Measurements from ENCODE around the gene LPCAT1.
"Not testable (repeated sequence)": the region's sequence is repeated elsewhere in the genome, so short reads cannot be mapped to it uniquely, and the experiment has no call there.

LPCAT1 gene

DNA sequence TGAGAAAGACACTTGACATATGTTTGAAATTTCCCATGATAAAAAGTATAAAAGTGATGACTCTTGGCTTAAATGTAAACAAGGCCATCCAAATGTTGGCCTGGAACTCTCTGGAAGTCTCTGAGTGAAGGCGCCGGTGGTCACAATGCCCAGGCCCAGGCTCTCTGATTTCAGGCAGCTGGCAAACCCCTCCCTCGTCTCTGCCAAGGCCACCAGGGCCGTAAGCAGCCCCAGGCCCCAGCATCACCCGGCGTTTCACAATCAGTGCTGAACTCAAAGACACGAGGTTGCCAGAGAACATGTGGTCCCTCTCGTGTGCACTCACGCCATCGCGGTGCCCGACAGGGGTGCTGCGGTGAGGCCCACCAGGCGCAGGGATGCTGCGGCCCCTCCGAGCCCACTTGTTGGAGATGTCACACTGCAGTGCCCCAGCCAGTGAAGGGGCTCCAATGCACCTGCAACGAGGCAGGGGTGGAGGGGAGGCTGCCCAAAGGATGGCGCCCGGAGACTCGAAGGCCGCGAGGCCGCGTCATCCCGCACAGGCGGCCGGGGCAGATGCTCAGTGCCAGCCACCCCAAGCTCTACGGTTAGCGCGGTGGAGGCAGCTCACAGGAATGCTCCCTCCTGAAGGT, 15.0 kb downstream of the LPCAT1 start:
- no peak for DNase-seq (ENCODE audit: low read depth)

DNA sequence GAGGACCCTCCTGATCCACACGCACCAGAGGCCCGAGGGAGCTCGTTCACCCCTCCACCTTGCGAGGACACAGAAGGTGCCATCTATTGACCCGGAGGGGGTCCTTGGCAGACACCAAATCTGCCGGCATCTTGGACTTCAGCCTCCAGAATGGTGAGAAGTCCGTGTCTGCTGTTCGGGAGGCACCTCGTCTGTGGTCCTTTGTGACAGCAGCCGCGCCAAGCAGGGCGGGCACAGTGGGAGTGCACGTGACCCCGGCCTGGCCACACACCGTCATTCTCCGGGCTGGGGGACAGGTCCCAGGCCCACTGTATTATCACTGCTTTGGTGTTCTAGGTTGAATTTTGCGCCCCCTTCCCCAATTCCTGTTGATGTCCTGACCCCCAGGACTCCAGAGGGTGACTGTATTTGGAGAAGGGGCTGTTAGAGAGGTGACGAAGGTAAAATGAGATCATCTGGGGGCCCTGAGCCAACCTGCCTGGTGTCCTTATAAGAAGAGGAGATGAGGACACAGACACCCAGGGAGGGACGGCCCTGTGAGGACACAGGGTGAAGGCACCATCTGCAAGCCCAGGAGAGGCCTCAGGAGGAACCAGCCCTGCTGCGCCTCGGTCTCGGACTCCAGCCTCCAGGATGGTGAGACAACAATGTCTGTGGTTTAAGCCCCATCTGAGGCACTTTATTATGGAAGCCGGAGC, 15.7 kb downstream of the LPCAT1 start:
- no peak for DNase-seq (ENCODE audit: low read depth)

DNA sequence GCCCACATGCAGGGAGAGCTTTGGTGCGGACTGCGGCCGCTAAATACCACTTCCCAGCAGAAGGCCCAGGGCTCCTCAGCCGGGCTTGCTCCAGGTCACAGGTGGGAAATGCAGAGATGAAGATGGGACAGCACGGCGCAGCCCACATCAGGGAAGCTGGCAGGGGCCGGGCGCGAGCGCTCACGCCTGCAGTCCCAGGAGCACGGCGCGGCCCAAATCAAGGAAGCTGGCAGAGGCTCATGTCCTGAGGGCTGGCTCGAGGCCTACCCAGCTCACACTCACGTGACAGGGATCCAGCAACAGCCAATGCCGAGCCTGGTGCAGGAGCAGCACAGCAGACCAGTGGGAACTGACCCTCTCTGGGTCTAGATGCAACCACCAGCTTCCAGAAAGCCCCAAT, 16.3 kb downstream of the LPCAT1 start:
- DNase-seq (ENCODE audit: low read depth), result no peak

DNA sequence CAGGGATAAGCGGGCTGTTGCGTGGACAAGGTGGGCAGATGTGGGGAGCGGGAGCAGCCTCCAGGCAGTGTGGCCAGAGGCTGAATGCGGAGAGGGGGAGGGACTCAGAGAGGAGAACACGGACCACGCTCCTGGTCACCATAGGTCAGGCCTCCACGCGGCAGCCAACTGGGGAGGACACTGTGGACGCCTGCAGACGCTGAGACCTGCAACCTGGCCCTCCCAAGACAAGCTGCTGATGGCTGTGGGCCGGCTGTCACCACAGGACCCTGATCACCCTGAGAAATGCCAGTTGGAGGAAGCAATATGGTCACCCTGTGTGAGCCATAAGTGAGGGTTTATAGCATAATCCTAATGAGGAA, 16.8 kb downstream of the LPCAT1 start:
- no peak for DNase-seq (ENCODE audit: low read depth)

DNA sequence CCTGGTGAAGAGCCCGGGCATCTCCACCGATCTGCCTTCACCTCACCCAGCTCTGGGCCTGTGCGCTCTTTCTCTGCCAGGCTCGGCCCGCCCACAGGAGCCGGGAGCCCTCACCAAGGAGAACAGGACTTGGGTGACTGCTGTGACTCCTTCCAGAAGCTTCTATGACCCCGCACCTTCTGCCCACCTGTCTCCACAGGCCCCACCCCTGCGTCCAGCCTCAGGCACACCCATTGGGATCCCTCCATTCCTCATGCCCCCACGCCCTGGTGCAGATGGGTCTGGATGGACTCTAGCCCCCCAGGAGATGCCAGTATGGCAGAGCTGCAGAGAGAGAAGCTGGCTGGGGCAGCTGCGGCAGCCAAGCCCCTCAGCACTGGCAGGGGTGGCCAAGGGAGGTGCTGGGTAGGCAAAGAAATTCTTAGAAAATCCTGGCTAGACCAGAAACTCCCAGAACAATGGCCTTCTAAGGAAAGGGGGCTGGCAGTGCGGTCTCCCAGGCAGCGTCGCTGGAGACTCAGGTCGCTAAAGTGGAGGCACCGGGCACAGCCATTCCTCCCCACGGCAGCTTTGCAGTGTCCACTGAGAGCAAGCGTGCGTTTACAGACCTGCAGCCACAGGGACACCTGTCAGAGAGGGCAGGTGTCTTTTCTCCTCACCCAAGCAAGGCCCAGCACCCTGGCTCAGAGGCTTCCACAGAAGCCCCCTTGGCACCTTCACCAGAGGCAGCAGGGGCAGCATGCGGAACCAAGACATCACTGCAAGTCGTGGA, 17.3 kb downstream of the LPCAT1 start:
- DNase-seq (ENCODE audit: low read depth), result no peak

DNA sequence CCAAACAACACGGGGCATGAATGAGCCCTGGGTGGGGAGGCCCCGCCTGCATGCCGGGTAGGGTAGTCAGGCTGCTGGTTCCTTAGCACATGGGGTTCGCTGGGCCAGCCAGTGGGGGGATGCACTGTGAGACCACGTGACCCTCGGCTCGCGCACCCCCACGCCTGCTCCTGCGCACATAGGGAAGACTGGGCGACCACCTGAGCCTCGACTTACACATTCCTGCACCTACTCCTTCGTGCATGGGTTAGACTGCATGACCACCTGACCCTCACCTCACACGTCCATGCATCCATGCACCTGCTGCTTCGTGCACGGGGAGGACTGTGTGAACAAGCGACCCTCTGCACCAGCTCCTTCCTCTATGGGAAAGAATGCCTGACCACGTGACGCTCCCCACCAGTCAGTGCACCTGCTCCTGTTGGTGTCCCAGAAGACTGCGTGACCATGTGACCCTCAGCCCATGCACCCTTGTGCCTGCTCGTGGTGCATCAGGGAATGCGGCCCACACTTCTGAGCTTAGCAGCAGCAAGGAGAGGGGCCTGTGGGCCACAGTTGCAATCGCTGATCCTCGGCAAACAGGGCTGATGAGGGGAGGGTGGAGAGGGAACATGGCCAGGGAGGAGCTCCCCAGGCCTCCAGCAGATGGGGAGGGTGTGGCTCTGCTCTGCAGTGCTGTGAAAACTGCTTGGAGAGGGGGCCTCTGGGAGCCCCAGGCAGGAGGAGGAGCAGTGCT, 18.1 kb downstream of the LPCAT1 start:
- no peak for DNase-seq (ENCODE audit: low read depth)

DNA sequence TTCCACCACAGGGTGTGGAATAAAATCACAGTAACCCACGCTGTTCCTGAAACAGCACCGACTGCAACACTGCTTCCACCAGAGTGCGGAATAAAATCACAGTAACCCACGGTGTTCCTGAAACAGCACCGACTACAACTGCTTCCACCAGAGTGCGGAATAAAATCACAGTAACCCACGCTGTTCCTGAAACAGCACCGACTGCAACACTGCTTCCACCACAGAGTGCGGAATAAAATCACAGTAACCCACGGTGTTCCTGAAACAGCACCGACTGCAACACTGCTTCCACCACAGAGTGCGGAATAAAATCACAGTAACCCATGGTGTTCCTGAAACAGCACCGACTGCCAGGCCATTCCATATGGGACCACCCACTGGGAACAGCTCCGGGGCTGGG, 18.7 kb downstream of the LPCAT1 start:
- not testable (repeated sequence) for DNase-seq (ENCODE audit: low read depth)

DNA sequence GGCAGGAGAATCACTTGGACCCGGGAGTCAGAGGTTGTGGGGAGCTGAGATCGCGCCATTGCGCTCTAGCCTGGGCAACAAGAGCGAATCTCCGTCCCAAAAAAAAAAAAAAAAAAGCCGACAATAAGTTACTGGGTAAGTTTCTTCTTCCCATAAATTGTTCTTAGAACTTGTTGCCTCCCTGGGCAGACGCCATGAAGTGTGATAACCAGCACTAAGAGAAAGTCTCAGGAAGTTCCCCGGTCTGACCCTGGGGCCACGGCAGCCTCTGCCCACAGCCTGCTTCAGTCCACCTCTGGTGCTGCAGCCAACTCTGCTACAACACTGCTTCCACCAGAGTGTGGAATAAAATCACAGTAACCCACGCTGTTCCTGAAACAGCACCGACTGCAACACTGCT, 19.1 kb downstream of the LPCAT1 start:
- no peak for DNase-seq (ENCODE audit: low read depth)

DNA sequence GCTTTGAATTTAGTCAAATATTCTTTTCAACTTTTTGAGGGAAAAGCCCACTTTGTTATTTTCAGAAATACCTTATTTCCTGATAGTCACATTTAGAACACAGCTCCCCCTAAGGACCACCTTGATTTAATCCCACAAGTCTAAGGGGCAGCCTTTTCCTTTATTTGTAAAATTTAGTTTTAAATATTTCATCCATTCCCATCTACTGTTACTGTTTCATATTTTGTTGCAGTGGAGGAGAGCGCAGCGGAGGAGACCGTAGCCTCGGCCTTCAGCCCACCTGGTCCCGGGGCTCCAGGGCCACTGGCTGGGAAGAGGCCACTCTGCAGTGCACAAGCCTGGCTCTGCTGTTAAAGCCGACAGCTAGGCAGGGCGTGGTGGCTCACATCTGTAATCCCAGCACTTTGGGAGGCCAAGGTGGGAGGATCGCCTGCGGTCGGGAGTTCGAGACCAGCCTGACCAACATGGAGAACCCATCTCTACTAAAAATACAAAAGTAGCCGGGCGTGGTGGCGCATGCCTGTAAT, 19.6 kb downstream of the LPCAT1 start:
- DNase-seq (ENCODE audit: low read depth), result no peak

DNA sequence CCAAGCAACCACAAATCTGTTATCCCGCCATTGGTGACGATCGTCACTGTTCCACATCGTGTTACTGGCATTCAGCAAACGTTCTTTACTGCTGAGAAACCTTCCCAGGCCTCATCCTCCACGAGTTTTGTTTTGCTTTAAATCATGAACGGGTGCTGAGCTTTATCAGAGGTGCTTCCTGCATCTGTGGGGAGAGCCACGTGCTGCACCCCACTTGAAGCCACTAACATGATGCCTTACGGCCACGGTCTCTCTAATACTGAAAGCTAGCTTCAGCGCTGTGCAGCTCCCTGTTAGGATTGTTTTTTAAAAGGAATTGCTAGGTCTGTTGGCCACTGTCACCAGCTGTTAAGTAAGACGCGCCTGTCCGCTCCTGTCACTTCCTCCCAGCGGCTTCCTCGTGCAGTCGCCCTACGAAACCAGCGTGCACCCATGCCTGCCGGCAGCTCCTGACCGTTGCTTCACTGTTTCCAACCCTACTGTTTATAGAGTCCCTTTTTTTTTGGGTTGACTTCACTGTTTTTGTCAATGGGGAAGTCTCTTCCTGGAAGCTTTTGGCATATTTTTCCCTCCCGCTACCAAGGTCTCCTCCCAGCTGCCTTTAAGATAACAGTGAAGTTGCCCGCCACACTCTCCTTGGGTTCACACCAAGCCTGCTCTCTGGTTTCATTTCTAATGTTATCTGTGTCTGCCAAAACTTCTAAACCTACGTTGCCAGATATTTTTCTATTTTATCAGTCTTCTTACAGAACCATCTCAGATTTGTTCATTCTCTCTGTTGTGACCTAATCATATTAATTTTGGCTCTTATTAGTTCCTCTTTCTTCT, 20.3 kb downstream of the LPCAT1 start:
- no peak for DNase-seq (ENCODE audit: low read depth)

DNA sequence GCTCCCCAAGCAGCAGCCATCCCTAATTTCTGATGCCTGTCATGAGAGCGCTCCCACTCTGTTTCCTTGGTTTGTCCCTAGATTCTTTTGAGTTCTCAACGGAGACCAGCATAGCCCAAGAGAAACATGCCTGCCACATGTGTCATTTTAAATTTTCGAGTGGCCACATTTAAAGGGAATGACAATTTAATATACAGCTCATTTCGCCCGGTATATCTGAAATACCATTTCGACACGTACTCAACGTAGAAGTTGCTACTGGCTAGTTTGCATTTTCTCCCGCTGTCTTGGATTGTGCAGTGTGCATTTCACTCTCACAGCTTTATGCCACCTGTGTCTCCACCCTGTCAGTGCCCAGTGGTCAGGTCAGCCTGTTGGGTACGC, 21.0 kb downstream of the LPCAT1 start:
- DNase-seq (ENCODE audit: low read depth), result no peak

DNA sequence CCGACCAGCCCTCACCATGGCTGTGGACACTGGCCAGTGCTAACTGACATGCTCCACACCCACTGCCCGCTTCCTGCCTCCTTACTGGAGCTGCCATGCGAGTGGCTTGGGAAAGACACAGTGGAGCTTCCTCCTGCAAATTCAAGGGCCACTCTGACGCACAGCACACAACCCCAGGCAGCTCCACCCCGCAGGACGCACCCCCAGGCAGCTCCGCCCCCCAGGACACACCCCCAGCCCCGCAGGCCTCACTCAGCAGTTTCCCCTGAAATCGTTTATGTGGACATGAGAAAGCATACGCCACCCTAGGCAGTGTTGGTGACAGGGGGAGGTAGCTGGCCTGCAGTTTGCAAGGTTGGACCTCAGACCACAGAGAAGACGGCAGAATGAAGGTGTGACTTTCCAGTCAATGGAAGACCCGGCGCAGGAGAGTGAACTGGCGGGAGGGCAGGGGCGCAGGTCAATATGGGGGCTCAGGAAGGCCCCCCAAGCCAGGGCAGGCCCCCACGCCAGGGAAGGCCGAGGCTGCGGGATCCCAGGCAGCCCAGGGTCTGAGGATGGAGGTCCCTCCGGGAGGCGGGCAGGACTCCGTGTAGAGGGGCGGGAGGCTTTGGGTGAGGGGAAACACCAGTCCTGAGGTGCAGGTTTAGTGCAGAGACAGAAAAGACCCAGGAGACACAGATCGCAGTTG, 21.6 kb downstream of the LPCAT1 start:
- no peak for DNase-seq (ENCODE audit: low read depth)

DNA sequence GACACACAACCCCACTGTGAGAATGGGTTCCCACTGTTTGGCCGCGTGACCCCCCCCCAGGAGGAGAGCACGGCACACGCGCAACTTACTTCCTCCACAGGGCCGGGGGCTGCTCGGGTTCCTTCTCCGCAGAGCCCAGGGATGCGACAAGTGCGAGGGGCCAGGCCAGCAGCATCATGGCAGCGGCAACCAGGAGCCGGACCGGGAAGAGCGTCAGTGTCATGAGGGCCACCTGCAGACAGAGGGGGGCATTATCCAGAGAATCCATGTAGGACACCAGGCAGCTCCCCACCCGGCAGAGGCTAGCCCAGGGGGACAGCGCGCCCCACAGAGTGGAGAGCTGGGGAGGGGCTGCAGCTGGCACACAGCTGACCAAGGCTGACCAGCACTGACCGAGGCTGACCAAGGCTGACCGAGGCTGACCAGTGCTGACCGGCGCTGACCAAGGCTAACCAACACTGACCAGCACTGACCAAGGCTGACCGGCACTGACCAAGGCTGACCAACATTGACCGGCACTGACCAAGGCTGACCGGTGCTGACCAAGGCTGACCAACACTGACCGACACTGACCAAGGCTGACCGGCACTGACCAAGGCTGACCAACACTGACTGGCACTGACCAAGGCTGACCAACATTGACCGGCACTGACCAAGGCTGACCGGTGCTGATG, 22.3 kb downstream of the LPCAT1 start:
- DNase-seq (ENCODE audit: low read depth), result no peak

DNA sequence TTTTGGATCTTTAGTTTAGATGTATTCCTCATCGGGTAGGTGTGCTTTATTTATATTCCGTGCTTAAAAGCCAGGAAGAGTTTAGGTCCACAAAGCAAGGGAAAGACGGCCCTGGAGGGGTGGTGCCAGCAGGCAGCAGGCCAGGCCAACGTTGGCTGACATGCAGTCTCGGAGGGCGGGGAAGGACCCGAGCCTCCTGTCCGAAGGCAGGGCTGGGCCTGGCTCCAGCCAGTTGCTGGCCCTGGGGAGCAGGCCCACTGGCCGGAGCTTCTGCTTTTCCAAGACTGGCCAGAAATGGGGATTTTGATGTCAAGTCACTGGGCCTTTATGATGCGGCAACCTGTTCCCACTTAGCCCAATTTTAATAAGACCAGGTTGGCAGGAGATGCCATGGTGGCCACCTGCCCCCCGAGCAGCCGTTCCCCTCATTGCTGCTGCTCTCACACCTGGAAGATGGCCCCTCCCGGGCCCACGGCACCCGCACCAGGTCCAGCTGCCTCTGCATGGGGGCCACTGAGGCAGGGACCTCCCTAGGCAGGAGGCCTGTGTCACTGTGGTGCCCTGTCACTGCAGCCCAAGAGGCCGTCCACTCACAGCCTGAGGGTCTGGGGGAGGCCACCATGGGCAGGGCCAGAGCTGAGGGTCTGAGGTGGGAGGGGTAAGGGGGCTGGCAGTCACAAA, 23.2 kb downstream of the LPCAT1 start:
- DNase-seq (ENCODE audit: low read depth), result no peak

DNA sequence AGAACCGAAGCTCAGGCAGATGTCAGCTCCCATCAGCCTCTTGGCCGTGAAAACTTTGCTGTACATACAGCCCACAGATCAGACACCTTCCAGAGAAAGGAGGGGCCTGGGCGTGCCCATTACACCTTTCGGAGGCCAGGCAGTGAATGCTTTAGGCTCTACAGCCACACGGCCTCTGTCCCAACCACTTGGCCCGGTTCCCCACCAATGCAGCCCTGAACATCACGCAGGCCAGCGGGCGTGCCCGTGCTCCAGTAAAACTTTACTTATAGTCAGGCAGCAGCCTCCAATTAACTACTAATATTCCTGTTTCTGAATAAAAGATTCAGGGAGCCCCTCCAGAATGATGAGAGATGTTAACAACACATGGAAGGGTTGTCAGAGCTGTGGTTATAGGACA, 23.9 kb downstream of the LPCAT1 start:
- DNase-seq (ENCODE audit: low read depth), result no peak

DNA sequence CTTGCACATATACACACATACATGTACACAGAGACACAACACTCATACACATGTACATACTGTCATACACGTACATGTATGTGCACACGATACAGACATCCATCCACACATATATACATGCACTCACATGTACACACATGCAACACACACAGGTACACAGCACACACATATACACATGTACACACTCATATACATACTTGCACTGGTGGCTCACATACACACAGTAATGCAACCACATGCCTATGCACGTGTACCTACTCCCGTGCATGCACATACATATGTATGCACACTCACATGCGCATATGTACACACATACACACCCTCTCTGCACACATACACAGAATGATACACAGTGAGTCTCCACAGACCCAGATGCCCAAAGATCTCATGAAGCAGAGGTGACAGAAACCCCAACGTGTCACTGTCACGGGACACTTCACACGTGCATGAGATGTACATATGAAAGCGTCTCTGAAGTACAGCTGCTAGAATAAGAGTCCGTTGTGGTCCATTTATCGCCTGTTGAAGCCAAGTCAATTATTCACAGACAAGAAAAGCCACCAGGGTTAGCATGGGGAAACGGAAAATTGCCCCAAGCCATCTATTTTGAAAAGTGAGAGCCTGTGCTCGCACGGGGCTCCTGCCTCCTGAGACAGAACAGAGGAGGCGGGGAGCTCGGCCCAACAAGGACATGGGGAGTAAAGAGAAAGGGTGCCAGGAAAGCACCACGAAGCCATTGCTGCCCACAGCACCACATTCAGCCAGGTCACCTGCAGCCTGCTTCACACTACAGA, 24.9 kb downstream of the LPCAT1 start:
- no peak for DNase-seq (ENCODE audit: low read depth)

DNA sequence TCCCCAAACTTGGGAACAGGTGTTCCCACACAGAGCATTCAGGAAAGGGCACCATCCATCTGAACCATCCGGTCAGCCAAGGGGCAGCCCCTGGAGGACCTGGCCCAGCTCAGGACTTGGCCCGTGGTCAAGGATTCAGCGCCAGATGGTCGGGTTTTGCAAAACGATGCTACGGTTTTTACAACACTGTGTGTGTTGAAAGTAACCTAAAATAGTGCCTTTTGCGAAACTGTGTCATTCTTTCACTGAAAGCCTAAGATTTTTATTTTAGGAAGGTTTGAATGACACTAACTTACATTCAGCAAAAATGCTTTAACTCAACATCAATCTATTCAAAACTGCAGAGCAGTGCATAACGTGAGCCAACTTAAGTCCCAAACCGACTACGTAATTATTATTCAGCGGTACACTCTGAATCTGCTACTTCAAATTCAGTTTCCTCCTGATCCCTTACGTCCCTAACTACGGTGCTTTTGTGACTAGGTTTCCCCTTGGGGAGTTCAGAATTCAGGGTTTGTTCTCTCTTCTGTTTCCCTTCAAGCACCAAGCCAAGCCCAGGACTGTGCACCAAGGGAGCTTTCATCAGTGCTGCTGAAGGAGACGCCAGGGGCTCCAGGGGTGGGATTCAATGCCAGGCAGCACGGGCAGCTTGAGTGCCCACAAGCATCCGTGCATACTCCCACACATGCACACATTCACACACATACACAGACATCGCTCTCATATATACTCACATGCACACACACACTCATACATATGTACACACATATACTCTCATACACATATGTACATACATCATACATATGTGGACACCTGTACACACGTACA, 25.8 kb downstream of the LPCAT1 start:
- no peak for DNase-seq (ENCODE audit: low read depth)

DNA sequence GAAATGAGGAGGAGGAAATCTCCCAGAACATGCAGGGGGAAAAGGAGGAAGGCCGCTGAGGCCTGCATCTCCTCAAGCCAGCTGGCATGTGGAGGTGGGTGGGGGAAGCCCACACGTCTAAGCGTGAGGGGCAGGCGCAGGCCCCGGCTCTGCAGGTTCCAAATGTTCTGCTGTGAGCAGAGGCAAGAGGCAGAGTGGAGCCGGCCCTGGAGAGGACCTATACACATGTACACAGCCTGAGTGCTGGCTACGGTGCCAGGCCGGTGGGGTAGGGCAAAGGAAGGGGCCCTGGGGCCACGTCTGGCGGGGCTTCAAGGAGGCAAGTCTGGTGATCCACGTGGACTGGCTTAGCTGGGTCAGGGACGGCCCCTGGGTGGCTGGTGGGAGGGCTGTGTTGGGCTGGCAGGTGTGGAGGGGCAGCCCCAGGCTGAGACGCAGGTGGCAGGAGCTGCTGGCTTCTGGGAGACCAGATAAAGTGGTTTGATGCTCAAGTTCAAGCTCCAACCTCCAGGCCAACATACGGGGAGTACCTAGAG, 26.4 kb downstream of the LPCAT1 start:
- no peak for DNase-seq (ENCODE audit: low read depth)
